ENCODE measurements around the gene NGFR.

DNA sequence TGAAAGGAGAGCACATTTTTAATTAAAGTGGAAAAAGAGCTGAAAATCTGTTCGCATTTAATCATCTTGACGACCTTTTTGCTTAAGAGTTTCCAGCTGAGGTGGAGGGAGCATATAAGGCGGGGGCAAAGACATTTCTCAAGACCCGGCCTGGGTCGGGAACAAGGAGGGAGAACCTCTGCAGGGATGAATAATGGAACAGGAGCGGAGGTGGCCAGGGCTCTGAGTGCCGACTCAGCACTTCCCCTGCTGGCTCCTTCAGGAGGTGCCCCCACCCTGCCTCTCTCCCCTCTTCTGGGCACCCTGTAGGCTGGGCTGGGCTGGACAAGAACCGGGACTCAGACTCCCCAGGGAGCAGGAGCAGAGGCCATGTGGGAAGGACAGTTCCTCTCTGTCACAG lies 7.9 kb upstream of the NGFR start:
- TF ChIP-seq, protein P1, sequence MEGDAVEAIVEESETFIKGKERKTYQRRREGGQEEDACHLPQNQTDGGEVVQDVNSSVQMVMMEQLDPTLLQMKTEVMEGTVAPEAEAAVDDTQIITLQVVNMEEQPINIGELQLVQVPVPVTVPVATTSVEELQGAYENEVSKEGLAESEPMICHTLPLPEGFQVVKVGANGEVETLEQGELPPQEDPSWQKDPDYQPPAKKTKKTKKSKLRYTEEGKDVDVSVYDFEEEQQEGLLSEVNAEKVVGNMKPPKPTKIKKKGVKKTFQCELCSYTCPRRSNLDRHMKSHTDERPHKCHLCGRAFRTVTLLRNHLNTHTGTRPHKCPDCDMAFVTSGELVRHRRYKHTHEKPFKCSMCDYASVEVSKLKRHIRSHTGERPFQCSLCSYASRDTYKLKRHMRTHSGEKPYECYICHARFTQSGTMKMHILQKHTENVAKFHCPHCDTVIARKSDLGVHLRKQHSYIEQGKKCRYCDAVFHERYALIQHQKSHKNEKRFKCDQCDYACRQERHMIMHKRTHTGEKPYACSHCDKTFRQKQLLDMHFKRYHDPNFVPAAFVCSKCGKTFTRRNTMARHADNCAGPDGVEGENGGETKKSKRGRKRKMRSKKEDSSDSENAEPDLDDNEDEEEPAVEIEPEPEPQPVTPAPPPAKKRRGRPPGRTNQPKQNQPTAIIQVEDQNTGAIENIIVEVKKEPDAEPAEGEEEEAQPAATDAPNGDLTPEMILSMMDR (IDR thresholded peaks at IDR 0.05), result no peak
- TF ChIP-seq POLR2A (IDR thresholded peaks at IDR 0.05) (no peak), EP300 (IDR thresholded peaks at IDR 0.05; ENCODE audit: low read depth) (no peak)

Measured in transverse colon (tissue), 3 donors.